C4-2B (cell line): ENCODE results near the gene MTUS2.

Source experiments
- H3K27ac ChIP-seq: fragments of 450-650 bp; 2 replicates; pipeline ENCODE4 v1.5.1; 2017
- ZFX ChIP-seq: fragments of 450-650 bp; IDR thresholded peaks from 2 replicates; pipeline ENCODE4 v1.6.1; 2017
- TF ChIP-seq, protein P1 (sequence below): fragments of 450-650 bp; conservative IDR thresholded peaks from 2 replicates; pipeline ENCODE4 v1.5.1; 2017; ENCODE audit warnings: mild to moderate bottlenecking

MTUS2 gene

DNA sequence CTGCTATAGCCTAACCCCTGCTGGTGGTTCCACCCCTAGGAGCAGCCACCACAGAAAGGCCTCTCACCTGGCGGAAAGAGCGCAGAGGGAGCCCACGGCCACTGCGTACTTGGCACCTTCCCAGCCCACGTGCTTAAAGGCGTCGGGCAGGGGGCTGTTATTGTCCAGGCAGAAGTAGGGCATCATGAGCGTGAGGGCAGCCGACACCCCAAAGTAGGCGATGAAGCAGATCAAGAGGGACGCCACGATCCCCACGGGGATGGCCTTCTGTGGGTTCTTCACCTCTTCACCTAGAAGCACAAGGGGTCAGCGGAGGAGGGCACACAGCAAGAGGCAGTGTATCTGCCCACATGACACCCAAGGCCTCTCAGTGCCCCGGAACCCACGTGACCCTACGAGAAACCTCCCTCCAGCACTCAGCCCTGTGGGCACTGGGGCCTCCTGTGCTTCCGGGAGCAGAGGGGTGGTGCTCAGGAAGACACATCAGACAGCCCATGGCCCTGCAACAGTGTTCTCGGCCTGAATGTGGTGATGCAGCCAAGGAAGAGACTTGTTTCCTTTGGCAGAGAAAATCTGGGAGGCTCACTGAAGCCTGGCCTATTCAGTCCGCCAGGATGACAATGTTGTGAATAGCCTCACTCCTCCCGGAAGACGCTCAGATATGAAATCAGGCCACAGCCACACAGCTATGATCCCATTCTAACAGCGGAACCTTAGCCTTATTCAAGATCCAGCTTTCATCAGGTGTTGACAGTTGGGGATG, 703.2 kb downstream of the MTUS2 start:
- TF ChIP-seq, protein P1, sequence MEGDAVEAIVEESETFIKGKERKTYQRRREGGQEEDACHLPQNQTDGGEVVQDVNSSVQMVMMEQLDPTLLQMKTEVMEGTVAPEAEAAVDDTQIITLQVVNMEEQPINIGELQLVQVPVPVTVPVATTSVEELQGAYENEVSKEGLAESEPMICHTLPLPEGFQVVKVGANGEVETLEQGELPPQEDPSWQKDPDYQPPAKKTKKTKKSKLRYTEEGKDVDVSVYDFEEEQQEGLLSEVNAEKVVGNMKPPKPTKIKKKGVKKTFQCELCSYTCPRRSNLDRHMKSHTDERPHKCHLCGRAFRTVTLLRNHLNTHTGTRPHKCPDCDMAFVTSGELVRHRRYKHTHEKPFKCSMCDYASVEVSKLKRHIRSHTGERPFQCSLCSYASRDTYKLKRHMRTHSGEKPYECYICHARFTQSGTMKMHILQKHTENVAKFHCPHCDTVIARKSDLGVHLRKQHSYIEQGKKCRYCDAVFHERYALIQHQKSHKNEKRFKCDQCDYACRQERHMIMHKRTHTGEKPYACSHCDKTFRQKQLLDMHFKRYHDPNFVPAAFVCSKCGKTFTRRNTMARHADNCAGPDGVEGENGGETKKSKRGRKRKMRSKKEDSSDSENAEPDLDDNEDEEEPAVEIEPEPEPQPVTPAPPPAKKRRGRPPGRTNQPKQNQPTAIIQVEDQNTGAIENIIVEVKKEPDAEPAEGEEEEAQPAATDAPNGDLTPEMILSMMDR = no peak
- TF ChIP-seq ZFX = no peak
- H3K27ac ChIP-seq = no peak overlapping the region

DNA sequence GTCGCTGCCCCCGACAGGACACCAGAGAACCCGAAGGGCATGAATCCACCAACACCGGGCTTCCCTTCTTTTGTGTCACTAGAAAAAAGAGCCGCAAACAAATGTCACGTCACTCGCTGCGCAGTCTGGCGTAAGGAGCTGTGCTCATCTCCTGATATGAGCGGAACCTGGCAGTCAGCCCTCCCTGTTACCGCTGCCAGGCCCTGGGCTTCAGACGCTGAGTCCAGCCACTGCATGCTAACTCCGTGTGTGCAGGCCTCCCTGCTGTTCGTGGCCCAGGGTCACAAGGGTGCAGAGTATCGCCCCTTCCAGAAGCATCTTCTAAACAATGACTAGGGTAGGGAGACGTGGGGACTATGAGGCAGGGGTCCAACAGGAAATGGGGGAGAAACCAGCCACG, 704.0 kb downstream of the MTUS2 start:
- H3K27ac ChIP-seq = no peak overlapping the region

GRCh38 chr13:29524641-29525040, 704.5 kb downstream of the MTUS2 start:
- TF ChIP-seq, protein P1 = no peak
- no peak for TF ChIP-seq ZFX
- no peak overlapping the region for H3K27ac ChIP-seq

More for the DNA sequence above, 704.0 kb downstream of the MTUS2 start:
- TF ChIP-seq, protein P1 = no peak
- TF ChIP-seq ZFX = no peak

DNA sequence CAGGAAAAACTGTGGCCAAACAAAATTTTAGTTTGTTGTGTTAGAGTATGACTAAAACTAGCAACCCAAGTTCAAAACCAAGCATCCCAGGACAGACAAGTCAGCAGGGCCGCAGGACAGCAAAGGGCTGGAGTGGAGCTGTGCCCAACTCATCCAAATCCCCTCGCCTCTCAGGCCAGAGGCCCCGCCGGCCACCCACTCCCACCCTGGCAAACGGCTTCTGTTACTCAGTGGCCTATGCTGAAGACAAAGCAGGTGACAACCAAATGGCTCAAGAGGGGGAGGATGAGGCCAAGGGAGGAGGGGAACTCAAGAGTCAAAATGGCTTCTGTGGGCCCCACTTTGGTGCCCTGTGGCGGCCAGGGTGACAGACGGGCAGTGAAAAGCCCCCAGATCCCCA, 705.6 kb downstream of the MTUS2 start:
- TF ChIP-seq ZFX = no peak
- TF ChIP-seq, protein P1 = no peak
- H3K27ac ChIP-seq = no peak overlapping the region

- TF ChIP-seq, protein P1 = no peak
Observed at GRCh38 chr13:29526741-29527140, 706.6 kb downstream of the MTUS2 start.

GRCh38 chr13:29527511-29527910, 707.4 kb downstream of the MTUS2 start:
- no peak overlapping the region for H3K27ac ChIP-seq
- TF ChIP-seq, protein P1 = no peak
- no peak for TF ChIP-seq ZFX

More at GRCh38 chr13:29526741-29527140, 706.6 kb downstream of the MTUS2 start:
- H3K27ac ChIP-seq = no peak overlapping the region

GRCh38 chr13:29527916-29528315, 707.8 kb downstream of the MTUS2 start:
- no peak overlapping the region for H3K27ac ChIP-seq
- TF ChIP-seq ZFX = no peak
- TF ChIP-seq, protein P1 = no peak
